GM18526 (cell line): ENCODE results near the gene RGS7.

Source experiments
- POLR2A ChIP-seq: IDR thresholded peaks from 3 replicates; pipeline ENCODE4 v1.6.1; 2011; ENCODE audit not compliant: insufficient read length; ENCODE audit errors: extremely low read depth

Gene RGS7

GRCh38 chr1:240917976-240918375, 439.0 kb downstream of the RGS7 start:
- no peak for TF ChIP-seq POLR2A

- TF ChIP-seq POLR2A = no peak
Observed at GRCh38 chr1:240914506-240914905, 442.5 kb downstream of the RGS7 start.

GRCh38 chr1:240912821-240913220, 444.2 kb downstream of the RGS7 start:
- no peak for TF ChIP-seq POLR2A

GRCh38 chr1:240909701-240910457, 447.1 kb downstream of the RGS7 start:
- TF ChIP-seq POLR2A = no peak

- no peak for TF ChIP-seq POLR2A
Observed at GRCh38 chr1:240906477-240906876, 450.5 kb downstream of the RGS7 start.

GRCh38 chr1:240905225-240905765, 451.7 kb downstream of the RGS7 start:
- TF ChIP-seq POLR2A = no peak

- no peak for TF ChIP-seq POLR2A
Observed at GRCh38 chr1:240888787-240889048, 468.3 kb downstream of the RGS7 start.

- no peak for TF ChIP-seq POLR2A
Observed at GRCh38 chr1:240888039-240888786, 468.8 kb downstream of the RGS7 start.

- no peak for TF ChIP-seq POLR2A
Observed at GRCh38 chr1:240883490-240883889, 473.5 kb downstream of the RGS7 start.

GRCh38 chr1:240878631-240879030, 478.4 kb downstream of the RGS7 start:
- no peak for TF ChIP-seq POLR2A

- TF ChIP-seq POLR2A = no peak
Observed at GRCh38 chr1:240877605-240878004, 479.4 kb downstream of the RGS7 start.

- TF ChIP-seq POLR2A = no peak
Observed at GRCh38 chr1:240876071-240876470, 480.9 kb downstream of the RGS7 start.

- no peak for TF ChIP-seq POLR2A
Observed at GRCh38 chr1:240869071-240869470, 487.9 kb downstream of the RGS7 start.

GRCh38 chr1:240866724-240867123, 490.3 kb downstream of the RGS7 start:
- TF ChIP-seq POLR2A = no peak

- TF ChIP-seq POLR2A = no peak
Observed at GRCh38 chr1:240860023-240860422, 497.0 kb downstream of the RGS7 start.

- TF ChIP-seq POLR2A = no peak
Observed at GRCh38 chr1:240854367-240854766, 502.6 kb downstream of the RGS7 start.
